Activated naive CD8-positive, alpha-beta T cell treated with anti-CD3 and anti-CD28 coated beads, Interleukin-2, amount 50 U/mL, for 24 hours (primary cell): ENCODE data around the gene DUSP28.
"Not testable (repeated sequence)": the region's sequence is repeated elsewhere in the genome, so short reads cannot be mapped to it uniquely, and the experiment has no call there.

Experiments used
- ATAC-seq: fragments of 150-1000 bp; cut with Tn5 transposase; one replicate; pipeline ENCODE4 v1.10.0; 2021
- DNase-seq: peaks from one replicate; pipeline ENCODE4 v3.0.0; 2021
- H3K27ac Mint-ChIP-seq: one replicate; pipeline ENCODE4 v1.8.0; 2021; ENCODE audit warnings: mild to moderate bottlenecking, mixed read lengths
- H3K27me3 Mint-ChIP-seq: one replicate; pipeline ENCODE4 v1.8.0; 2021; ENCODE audit warnings: mixed read lengths
- H3K36me3 Mint-ChIP-seq: one replicate; pipeline ENCODE4 v1.8.0; 2021; ENCODE audit warnings: low read depth, mixed read lengths
- H3K4me1 Mint-ChIP-seq: one replicate; pipeline ENCODE4 v1.8.0; 2021; ENCODE audit warnings: mixed read lengths
- H3K4me3 Mint-ChIP-seq: one replicate; pipeline ENCODE4 v1.8.0; 2021; ENCODE audit warnings: mild to moderate bottlenecking, moderate library complexity, mixed read lengths
- H3K9me3 Mint-ChIP-seq: one replicate; pipeline ENCODE4 v1.8.0; 2021; ENCODE audit warnings: mixed read lengths

DUSP28 gene

GRCh38 chr2:240560084-240560479 is at the start of gene DUSP28:
Gene DUSP28, plus strand, starts transcription at chr2:240560357. Its CDS starts 328 bp downstream, at chr2:240560685.
- peaks cover 46% of the 10 kb centered on the region for H3K36me3 Mint-ChIP-seq
- peak within 1 kb of the TSS; percentile 88 for H3K27ac Mint-ChIP-seq

GRCh38 chr2:240510513-240511210 is 49.5 kb upstream of the DUSP28 start:
- ATAC-seq, result no peak
- Mint-ChIP-seq H3K36me3 (peaks cover 3% of the 10 kb centered on the region), H3K4me1 (peaks cover 15% of the 10 kb centered on the region), H3K4me3 (no peak overlapping the region), H3K27ac (no peak overlapping the region), H3K27me3 (no peaks in the 10 kb centered on the region), H3K9me3 (no peaks in the 10 kb centered on the region)
- no peak for DNase-seq

More at GRCh38 chr2:240560084-240560479, at the start of gene DUSP28:
- Mint-ChIP-seq H3K27me3 (no peaks in the 10 kb centered on the region), H3K4me1 (peaks cover 67% of the 10 kb centered on the region), H3K4me3 (peak within 1 kb of the TSS; percentile 86), H3K9me3 (no peaks in the 10 kb centered on the region)
- DNase-seq (peak; percentile 94), ATAC-seq (peak; percentile 65)

DNA sequence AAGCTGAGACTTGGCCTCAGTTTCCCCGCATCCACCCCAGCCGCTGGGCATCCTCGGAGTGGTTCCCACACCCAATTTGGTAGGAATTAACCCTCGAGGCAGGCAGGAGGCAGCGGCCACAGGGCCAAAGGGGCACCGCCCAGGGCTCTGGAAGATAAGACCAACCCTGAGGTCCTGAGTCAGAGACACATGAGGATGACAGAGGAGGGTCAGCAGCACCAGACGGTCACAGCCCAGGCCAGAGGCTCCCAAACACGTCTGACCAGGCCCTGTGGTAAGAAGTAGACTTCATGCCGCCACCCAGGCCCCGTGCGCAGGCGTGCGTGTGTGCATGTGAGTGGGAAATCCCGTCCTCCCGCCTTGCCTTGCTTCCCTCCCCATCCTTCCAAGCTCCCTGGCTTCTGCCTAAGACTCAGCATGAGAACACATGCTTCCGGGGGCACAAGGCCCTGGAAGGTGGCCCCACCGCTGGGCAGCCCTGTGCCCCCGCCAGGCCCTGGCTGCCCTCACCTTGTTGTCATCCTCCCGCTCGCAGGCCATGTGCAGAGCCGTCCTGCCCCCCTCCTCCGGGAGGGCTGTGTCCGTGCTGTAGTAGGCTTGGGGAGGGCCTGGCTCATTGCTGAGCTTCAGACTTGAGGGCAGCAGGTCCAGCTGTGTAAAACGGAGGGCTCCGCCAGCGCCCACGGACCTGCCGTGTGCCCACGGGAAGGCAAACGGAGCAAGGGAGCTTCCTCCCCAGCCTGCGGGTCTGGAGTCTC is 48.6 kb upstream of the DUSP28 start:
- DNase-seq, result no peak
- ATAC-seq, result no peak

GRCh38 chr2:240512109-240512485 is 48.1 kb upstream of the DUSP28 start:
- no peak overlapping the region for H3K27ac Mint-ChIP-seq

More for the DNA sequence above, 48.6 kb upstream of the DUSP28 start:
- Mint-ChIP-seq H3K27me3 (no peaks in the 10 kb centered on the region), H3K27ac (no peak overlapping the region), H3K36me3 (peaks cover 3% of the 10 kb centered on the region), H3K9me3 (no peaks in the 10 kb centered on the region), H3K4me3 (no peak overlapping the region), H3K4me1 (peaks cover 15% of the 10 kb centered on the region)

GRCh38 chr2:240512666-240513535 is 47.3 kb upstream of the DUSP28 start:
- no peak for ATAC-seq
- Mint-ChIP-seq H3K36me3 (peaks cover 3% of the 10 kb centered on the region), H3K27ac (no peak overlapping the region), H3K4me1 (peaks cover 15% of the 10 kb centered on the region), H3K27me3 (no peaks in the 10 kb centered on the region), H3K9me3 (no peaks in the 10 kb centered on the region), H3K4me3 (no peak overlapping the region)
- no peak for DNase-seq

More at GRCh38 chr2:240512109-240512485, 48.1 kb upstream of the DUSP28 start:
- no peaks in the 10 kb centered on the region for H3K27me3 Mint-ChIP-seq
- ATAC-seq, result no peak
- peaks cover 15% of the 10 kb centered on the region for H3K4me1 Mint-ChIP-seq
- peaks cover 3% of the 10 kb centered on the region for H3K36me3 Mint-ChIP-seq
- H3K9me3 Mint-ChIP-seq, result no peaks in the 10 kb centered on the region
- no peak overlapping the region for H3K4me3 Mint-ChIP-seq
- no peak for DNase-seq

DNA sequence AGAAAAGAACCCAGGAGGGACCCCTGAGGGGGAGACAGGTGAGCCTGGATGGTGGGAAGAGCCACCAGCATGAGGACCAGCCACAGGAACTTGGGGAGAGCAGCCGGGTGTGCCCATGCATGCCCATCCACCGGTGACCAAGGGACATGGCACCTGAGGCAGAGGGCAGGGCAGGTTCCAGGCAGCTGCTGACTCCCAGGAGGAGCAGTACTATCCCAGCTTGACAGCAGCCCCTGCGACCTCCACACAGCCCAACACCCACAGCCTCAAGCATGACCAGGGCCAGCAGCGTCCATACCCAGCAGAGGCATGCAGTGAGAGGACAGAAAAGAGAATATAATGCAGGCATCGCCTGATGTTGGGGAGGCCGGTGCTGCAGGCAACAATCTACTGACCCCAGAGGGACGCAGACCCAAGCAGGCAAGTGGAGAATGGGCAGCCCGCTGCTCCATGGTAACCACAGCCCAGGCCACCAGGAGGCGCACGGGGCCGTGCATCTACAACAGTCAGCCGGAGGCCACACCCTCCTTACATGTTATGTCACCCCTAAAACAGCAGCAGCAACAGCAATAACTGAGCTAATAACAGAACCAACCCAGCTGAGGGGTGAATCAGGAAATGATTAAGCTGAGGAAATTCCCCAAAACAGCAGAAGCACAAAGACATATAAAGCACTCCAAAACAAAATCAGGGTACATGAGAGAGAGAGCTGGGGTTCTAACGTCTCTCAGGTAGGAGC is 46.4 kb upstream of the DUSP28 start:
- peak overlapping the region; percentile 25 for H3K27ac Mint-ChIP-seq
- H3K27me3 Mint-ChIP-seq, result no peaks in the 10 kb centered on the region
- H3K4me3 Mint-ChIP-seq, result peak overlapping the region; percentile 24
- H3K4me1 Mint-ChIP-seq, result peaks cover 15% of the 10 kb centered on the region
- H3K9me3 Mint-ChIP-seq, result no peaks in the 10 kb centered on the region
- ATAC-seq (peak; percentile 95), DNase-seq (peak; percentile 84)
- no peaks in the 10 kb centered on the region for H3K36me3 Mint-ChIP-seq

- H3K4me3 Mint-ChIP-seq, result no peak overlapping the region
- no peaks in the 10 kb centered on the region for H3K36me3 Mint-ChIP-seq
- H3K9me3 Mint-ChIP-seq, result no peaks in the 10 kb centered on the region
- DNase-seq, result no peak
- no peak overlapping the region for H3K27ac Mint-ChIP-seq
- H3K27me3 Mint-ChIP-seq, result no peaks in the 10 kb centered on the region
- ATAC-seq, result no peak
- H3K4me1 Mint-ChIP-seq, result peaks cover 15% of the 10 kb centered on the region
These were observed 45.5 kb upstream of the DUSP28 start for GRCh38 chr2:240514631-240515030.

DNA sequence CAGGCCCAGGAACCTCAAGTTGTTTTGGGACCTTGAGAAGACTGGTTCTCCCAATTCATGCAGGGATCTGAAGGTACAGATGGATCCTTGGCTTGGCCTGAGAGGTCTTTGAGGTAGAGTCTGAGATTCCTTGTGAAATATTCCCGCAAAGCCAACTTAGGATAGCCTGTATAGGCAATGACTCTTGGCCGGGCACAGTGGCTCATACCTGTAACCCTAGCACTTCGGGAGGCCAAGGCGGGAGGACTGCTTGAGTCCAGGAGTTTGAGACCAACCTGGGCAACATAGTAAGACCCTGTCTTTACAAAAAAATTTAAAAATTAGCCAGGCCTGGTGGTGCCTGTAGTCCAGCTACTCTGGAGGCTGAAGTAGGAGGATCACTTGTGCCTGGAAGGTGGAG is 42.8 kb upstream of the DUSP28 start:
- H3K9me3 Mint-ChIP-seq, result no peaks in the 10 kb centered on the region
- H3K4me1 Mint-ChIP-seq, result peaks cover 15% of the 10 kb centered on the region
- H3K27ac Mint-ChIP-seq, result no peak overlapping the region
- H3K4me3 Mint-ChIP-seq, result no peak overlapping the region
- ATAC-seq (no peak), DNase-seq (no peak)
- no peaks in the 10 kb centered on the region for H3K27me3 Mint-ChIP-seq
- peaks cover 13% of the 10 kb centered on the region for H3K36me3 Mint-ChIP-seq

GRCh38 chr2:240518981-240519380 is 41.2 kb upstream of the DUSP28 start:
- no peak overlapping the region for H3K27ac Mint-ChIP-seq
- H3K4me3 Mint-ChIP-seq, result no peak overlapping the region
- ATAC-seq (no peak), DNase-seq (no peak)
- no peaks in the 10 kb centered on the region for H3K27me3 Mint-ChIP-seq
- H3K9me3 Mint-ChIP-seq, result no peaks in the 10 kb centered on the region
- H3K4me1 Mint-ChIP-seq, result peaks cover 8% of the 10 kb centered on the region
- peaks cover 26% of the 10 kb centered on the region for H3K36me3 Mint-ChIP-seq

- Mint-ChIP-seq H3K9me3 (peaks cover 5% of the 10 kb centered on the region), H3K36me3 (peaks cover 31% of the 10 kb centered on the region), H3K27ac (no peak overlapping the region), H3K4me1 (peaks cover 2% of the 10 kb centered on the region), H3K27me3 (no peaks in the 10 kb centered on the region), H3K4me3 (no peak overlapping the region)
- DNase-seq, result no peak
- no peak for ATAC-seq
These were observed 40.6 kb upstream of the DUSP28 start for GRCh38 chr2:240519396-240520129.

GRCh38 chr2:240520130-240520973 is 39.8 kb upstream of the DUSP28 start:
- Mint-ChIP-seq H3K4me1 (no peaks in the 10 kb centered on the region), H3K27me3 (no peaks in the 10 kb centered on the region), H3K27ac (peak overlapping the region; percentile 10), H3K4me3 (no peak overlapping the region), H3K9me3 (peaks cover 13% of the 10 kb centered on the region), H3K36me3 (peaks cover 39% of the 10 kb centered on the region)
- DNase-seq (no peak), ATAC-seq (peak; percentile 24)

- DNase-seq (no peak), ATAC-seq (no peak)
- H3K9me3 Mint-ChIP-seq, result peaks cover 16% of the 10 kb centered on the region
- no peaks in the 10 kb centered on the region for H3K27me3 Mint-ChIP-seq
- peak overlapping the region; percentile 10 for H3K27ac Mint-ChIP-seq
- no peaks in the 10 kb centered on the region for H3K4me1 Mint-ChIP-seq
- H3K4me3 Mint-ChIP-seq, result no peak overlapping the region
- H3K36me3 Mint-ChIP-seq, result peaks cover 44% of the 10 kb centered on the region
These were observed 39.2 kb upstream of the DUSP28 start for GRCh38 chr2:240520974-240521350.

GRCh38 chr2:240521885-240522284 is 38.3 kb upstream of the DUSP28 start:
- not testable (repeated sequence) for DNase-seq
- peaks cover 51% of the 10 kb centered on the region for H3K36me3 Mint-ChIP-seq
- H3K9me3 Mint-ChIP-seq, result peaks cover 20% of the 10 kb centered on the region

More at GRCh38 chr2:240521885-240522284, 38.3 kb upstream of the DUSP28 start:
- not testable (repeated sequence) for H3K27ac Mint-ChIP-seq, ATAC-seq, H3K4me1 Mint-ChIP-seq, H3K27me3 Mint-ChIP-seq, H3K4me3 Mint-ChIP-seq
